Cardiac atrium fibroblast (primary cell): ENCODE data around the gene OR6J1. TPM values are rescaled to one million over a fixed set of nuclear protein-coding genes. Genes with fewer than 3 reads are reported as not detected.

Source experiments
- total RNA-seq: library from RNA; depleted of rRNA; stranded (reverse); fragments of >200 nt; gene quantifications from 2 replicates; pipeline ENCODE4 v1.2.3, GENCODE V29; 2015

Gene OR6J1
- not detected in 2 replicates for total RNA-seq

DNA sequence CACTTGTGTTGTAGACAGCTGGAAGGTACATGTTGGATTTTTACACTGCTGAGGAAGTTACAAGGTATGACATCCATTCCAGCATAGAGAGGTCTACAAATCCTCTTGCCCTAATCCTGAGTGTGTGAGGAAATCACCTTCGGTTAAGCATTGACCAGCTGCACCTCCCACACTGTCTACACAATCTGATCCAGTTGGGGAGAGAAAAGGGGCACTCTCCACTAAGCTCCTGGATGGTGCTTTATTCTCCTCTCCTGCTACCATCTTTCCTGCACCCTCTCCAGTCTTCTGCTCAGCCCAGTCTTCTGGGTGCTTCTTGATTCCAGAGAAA, at the start of gene OR6J1:
TSS of gene OR6J1 (minus strand) at position 48 of the 331 bp plus-strand sequence. CDS start 9,541 bp downstream, outside the sequence.

DNA sequence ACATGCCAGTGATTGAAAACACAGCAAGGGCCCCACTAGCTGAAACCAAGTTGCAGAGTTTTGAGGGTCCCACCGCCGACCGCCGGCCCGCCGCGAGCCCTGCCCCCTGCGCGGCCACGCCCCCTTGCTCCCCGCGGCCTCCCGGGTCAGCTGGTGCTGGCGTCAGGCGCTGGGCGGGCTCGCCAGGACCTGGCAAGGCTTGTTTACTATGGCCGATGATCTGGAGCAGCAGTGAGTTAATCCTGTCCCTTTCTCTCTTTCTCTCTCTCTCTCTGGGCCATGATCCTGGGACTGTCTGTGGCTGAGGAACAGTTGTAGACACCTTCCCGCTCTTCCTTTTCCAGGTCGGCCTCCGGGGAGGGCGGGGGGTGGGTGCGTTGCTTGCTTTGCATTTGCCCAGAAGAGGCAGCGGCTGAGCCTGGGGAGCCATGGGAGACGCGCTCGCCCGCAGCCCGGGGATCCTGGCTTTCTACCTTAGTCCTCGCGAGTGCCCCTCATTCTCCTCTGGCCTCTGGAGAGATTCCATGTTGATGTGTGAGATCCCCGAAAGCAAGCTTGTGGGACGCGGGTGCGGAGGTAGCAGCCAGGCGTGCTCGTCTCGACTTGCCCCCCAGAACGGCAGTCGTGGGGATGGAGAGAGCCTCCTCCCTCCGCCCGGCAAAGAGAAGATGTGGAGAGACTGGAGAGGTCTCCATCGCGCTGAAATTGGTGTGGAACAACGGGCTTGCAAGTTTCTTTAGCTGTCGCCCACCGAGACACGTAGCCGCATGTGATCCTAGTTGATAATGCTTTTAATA, 45.9 kb downstream of the OR6J1 start, which contains the start of gene ABHD4:
TSS of gene ABHD4 (plus strand) at position 202 of the 797 bp plus-strand sequence. CDS start at position 209, 7 bp downstream.

DNA sequence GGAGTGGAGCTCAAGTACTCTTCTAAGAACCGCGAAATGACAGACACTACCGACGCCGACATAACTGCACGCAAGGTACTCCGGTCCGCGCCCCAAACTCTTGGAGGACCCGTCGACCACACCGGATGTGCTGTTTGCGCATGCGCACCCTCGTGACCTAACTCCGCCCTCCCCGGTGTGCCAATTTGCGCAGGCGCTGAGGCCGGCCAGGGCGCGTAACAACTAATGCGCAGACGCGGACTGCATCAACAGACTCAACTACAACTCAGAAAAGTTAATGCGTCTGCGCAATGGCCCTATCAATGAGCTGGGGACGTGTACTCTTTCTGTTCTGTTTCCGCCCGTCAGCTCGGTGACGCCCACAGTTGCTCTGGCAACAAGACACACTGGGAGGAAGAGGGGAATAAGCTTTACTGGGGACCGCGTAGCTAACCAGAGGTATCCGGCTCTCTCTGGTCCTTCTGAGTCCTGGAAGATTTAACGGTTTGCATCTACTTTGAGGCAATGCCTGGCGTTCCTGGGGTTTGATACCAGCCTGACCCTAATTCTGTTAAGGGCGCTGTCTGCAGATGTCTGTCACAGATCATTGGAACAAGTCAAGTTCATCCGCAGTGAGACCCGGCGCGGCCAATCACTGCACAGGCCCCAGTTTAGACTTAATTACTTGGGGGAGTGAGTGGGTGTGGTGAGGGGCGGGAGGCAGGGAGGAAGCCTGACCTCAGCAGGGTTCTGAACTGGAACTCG, 54.9 kb downstream of the OR6J1 start, which contains the start of gene DAD1:
TSS of gene DAD1 (minus strand) at position 129 of the 744 bp plus-strand sequence. CDS start at position 62, 67 bp downstream.

Other genes starting within 250 kb of the OR6J1 start
- 545 and 605 TPM in 2 replicates for gene DAD1, start 55.1 kb downstream of the OR6J1 start, total RNA-seq
- gene ABHD4, start 46.1 kb downstream of the OR6J1 start, total RNA-seq = 7.2 and 19.4 TPM in 2 replicates
- gene OXA1L, start 122.3 kb upstream of the OR6J1 start, total RNA-seq = 78.9 and 102 TPM in 2 replicates
- gene SLC7A7, start 171.1 kb upstream of the OR6J1 start, total RNA-seq = 4.1 and 7.2 TPM in 2 replicates
- gene MRPL52, start 185.5 kb upstream of the OR6J1 start, total RNA-seq = 32.3 and 51.8 TPM in 2 replicates
- gene MMP14, start 192.2 kb upstream of the OR6J1 start, total RNA-seq = 238 and 248 TPM in 2 replicates
- 104 and 155 TPM in 2 replicates for gene LRP10, start 227.4 kb upstream of the OR6J1 start, total RNA-seq
- gene REM2, start 238.9 kb upstream of the OR6J1 start, total RNA-seq = not detected in 2 replicates